KBM-7 (cell line): Measurements from ENCODE around the gene TLE7.

Source experiments
- DNase-seq: peaks from one replicate; pipeline ENCODE4 v3.0.0-alpha.2; 2015
- in situ Hi-C: fragments of 300-500 bp; cut with MboI; formaldehyde crosslinking; loops from 2 replicates; pipeline ENCODE4 v1.14.3; 2020; ENCODE audit warnings: low sequenced_read_pairs, low pct_unique_long_range_greater_than_20kb, mixed read lengths

The TLE7 gene

GRCh38 chr16:71387045-71387871 lies 54.6 kb downstream of the TLE7 start:
- DNase-seq = no peak
- in situ Hi-C loops = no loop called here

GRCh38 chr16:71384073-71384724 lies 57.7 kb downstream of the TLE7 start:
- DNase-seq = no peak
- in situ Hi-C loops = no loop called here

GRCh38 chr16:71383054-71383773 lies 58.6 kb downstream of the TLE7 start:
- no peak for DNase-seq
- in situ Hi-C loops = no loop called here

- no peak for DNase-seq
- in situ Hi-C loops = no loop called here
Observed at GRCh38 chr16:71380831-71381230, 61.0 kb downstream of the TLE7 start.
